Caco-2 (cell line): ENCODE data around the gene UBN2. TPM values are rescaled to one million over a fixed set of nuclear protein-coding genes. Genes with fewer than 3 reads are reported as not detected.
"Not testable (repeated sequence)": the region's sequence is repeated elsewhere in the genome, so short reads cannot be mapped to it uniquely, and the experiment has no call there.

ENCODE experiments used
- BruUV-seq: library from RNA; stranded (reverse); fragments of 400-500 nt; replicated peaks from 2 replicates; lab custom pipeline; 2021; lab: Mats Ljungman, UMichigan
- CTCF ChIA-PET: fragments of 300-600 bp; sonication (Branson Sonifier 250); formaldehyde crosslinking; loops from one replicate; lab custom pipeline; 2022; ENCODE audit warnings: antibody characterized with exemption; lab: Charles Lee
- POLR2A ChIA-PET: fragments of 300-600 bp; sonication (Branson Sonifier 250); formaldehyde crosslinking; loops from one replicate; lab custom pipeline; 2022; ENCODE audit warnings: antibody characterized with exemption; lab: Charles Lee
- DNase-seq, 2 experiments: peaks; one replicate each; pipeline versions ENCODE4 v3.0.0 to v3.0.0-alpha.2; 2020 to 2022
- H3K27me3 ChIP-seq: replicated peaks from 2 replicates; pipeline ENCODE4 v1.6.0; 2011; ENCODE audit warnings: low read length; ENCODE audit not compliant: control insufficient read depth, insufficient read depth
- H3K36me3 ChIP-seq: 2 replicates; pipeline ENCODE4 v1.5.1; 2011; ENCODE audit warnings: low read length; ENCODE audit not compliant: control insufficient read depth, insufficient read depth
- H3K4me1 ChIP-seq: fragments of 250-450 bp; sonication (Bioruptor Pico); 2 replicates; pipeline ENCODE4 v1.5.1; 2020; ENCODE audit warnings: mild to moderate bottlenecking
- H3K4me3 ChIP-seq: 2 replicates; pipeline ENCODE4 v1.5.1; 2011; ENCODE audit warnings: low read depth, mild to moderate bottlenecking, control low read depth, low read length
- H3K9me3 ChIP-seq: fragments of 250-450 bp; sonication (Bioruptor Pico); 2 replicates; pipeline ENCODE4 v1.5.1; 2020; ENCODE audit warnings: mild to moderate bottlenecking, moderate library complexity
- H3K27ac Mint-ChIP-seq: one replicate; pipeline ENCODE4 v1.8.0; 2022; ENCODE audit warnings: mixed read lengths; ENCODE audit not compliant: unreplicated experiment
- H3K27me3 Mint-ChIP-seq: one replicate; pipeline ENCODE4 v1.8.0; 2022; ENCODE audit warnings: mixed read lengths; ENCODE audit not compliant: insufficient read depth, unreplicated experiment
- H3K36me3 Mint-ChIP-seq: one replicate; pipeline ENCODE4 v1.8.0; 2022; ENCODE audit warnings: mild to moderate bottlenecking, mixed read lengths; ENCODE audit not compliant: insufficient read depth, unreplicated experiment
- H3K4me1 Mint-ChIP-seq: one replicate; pipeline ENCODE4 v1.8.0; 2022; ENCODE audit warnings: low read depth, mixed read lengths; ENCODE audit not compliant: unreplicated experiment
- H3K4me3 Mint-ChIP-seq: one replicate; pipeline ENCODE4 v1.8.0; 2022; ENCODE audit warnings: mild to moderate bottlenecking, moderate library complexity, mixed read lengths; ENCODE audit not compliant: unreplicated experiment
- H3K9me3 Mint-ChIP-seq: one replicate; pipeline ENCODE4 v1.8.0; 2022; ENCODE audit warnings: mixed read lengths; ENCODE audit not compliant: unreplicated experiment
- intact Hi-C: fragments of 100-400 bp; cut with micrococcal nuclease; formaldehyde crosslinking; loops from one replicate; pipeline ENCODE4 v1.10.0; 2022; ENCODE audit not compliant: unreplicated experiment
- total RNA-seq: library from RNA; stranded (reverse); gene quantifications from 2 replicates; pipeline ENCODE4 v1.2.3, GENCODE V29; 2022
- TF ChIP-seq, protein P1 (sequence below), 2 experiments: fragments of 200-600 bp in 1 of 2; IDR thresholded peaks; 1 replicate in 1 of 2; 2 replicates in 1 of 2; pipeline versions ENCODE4 v1.5.1 to v1.8.0; 2011 to 2022; ENCODE audit warnings: antibody characterized with exemption in 1 of 2, control low read depth in 1 of 2, inconsistent platforms in 1 of 2, low read depth in 1 of 2, low read length in 1 of 2, mild to moderate bottlenecking in 1 of 2, moderate library complexity in 1 of 2; ENCODE audit not compliant: insufficient read depth in 1 of 2, severe bottlenecking in 1 of 2, unreplicated experiment in 1 of 2

UBN2 gene
- total RNA-seq, 1 experiment from 2014 or later, result 21.3 TPM

DNA sequence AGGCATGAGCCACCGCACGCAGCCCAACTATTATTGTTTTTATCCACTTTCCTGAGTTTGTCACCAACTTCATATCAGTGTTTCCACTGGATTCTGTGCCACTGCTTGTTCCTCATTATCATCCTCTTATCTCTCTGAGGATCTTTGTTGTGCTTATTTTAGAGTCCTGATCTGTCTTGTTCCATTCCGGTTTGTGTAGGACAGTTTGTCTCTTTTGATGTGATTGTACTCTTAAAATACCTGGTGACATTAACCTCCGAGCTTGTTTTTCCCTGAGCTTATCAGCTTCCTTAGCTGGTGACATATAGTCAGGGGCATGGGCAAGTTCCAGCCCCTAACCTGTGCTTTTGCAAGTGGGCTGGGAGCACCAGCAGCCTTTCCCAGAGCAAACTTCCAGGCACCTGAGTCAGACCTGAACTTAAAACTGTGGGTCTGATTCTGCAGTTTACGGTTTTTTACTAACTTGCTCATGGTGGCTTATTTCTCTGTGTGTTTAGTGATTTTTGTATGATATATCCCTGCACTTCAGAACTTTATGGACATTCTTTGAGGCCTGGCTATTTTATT is 87.0 kb downstream of the UBN2 start:
- DNase-seq, result no peak
- intact Hi-C loops, result loop anchor here (2.0 kb wide), 1 partner anchor 43 kb away; no protein-coding TSS in a partner anchor
- Mint-ChIP-seq H3K27me3 (no peaks in the 10 kb centered on the region), H3K36me3 (peaks cover 5% of the 10 kb centered on the region), H3K4me3 (no peak overlapping the region), H3K27ac (no peak overlapping the region), H3K4me1 (peaks cover 16% of the 10 kb centered on the region), H3K9me3 (no peaks in the 10 kb centered on the region)
- TF ChIP-seq, protein P1, sequence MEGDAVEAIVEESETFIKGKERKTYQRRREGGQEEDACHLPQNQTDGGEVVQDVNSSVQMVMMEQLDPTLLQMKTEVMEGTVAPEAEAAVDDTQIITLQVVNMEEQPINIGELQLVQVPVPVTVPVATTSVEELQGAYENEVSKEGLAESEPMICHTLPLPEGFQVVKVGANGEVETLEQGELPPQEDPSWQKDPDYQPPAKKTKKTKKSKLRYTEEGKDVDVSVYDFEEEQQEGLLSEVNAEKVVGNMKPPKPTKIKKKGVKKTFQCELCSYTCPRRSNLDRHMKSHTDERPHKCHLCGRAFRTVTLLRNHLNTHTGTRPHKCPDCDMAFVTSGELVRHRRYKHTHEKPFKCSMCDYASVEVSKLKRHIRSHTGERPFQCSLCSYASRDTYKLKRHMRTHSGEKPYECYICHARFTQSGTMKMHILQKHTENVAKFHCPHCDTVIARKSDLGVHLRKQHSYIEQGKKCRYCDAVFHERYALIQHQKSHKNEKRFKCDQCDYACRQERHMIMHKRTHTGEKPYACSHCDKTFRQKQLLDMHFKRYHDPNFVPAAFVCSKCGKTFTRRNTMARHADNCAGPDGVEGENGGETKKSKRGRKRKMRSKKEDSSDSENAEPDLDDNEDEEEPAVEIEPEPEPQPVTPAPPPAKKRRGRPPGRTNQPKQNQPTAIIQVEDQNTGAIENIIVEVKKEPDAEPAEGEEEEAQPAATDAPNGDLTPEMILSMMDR (IDR thresholded peaks at IDR 0.05; ENCODE audit: insufficient read depth in 1 of 2, low read depth in 1 of 2, low read length in 1 of 2, severe bottlenecking in 1 of 2, unreplicated experiment in 1 of 2), result no peak
- no peaks in the 10 kb centered on the region for H3K9me3 ChIP-seq
- no peak overlapping the region for H3K4me3 ChIP-seq
- peaks cover 16% of the 10 kb centered on the region for H3K4me1 ChIP-seq
- no TSS peak for BruUV-seq
- ChIA-PET POLR2A (no interaction called here), CTCF (interaction anchor here (0.6 kb wide), 1 partner anchor 30 kb away, joined by 3 read pairs; no protein-coding TSS in a partner anchor)
- no peaks in the 10 kb centered on the region for H3K27me3 ChIP-seq
- H3K36me3 ChIP-seq, result no peaks in the 10 kb centered on the region

DNA sequence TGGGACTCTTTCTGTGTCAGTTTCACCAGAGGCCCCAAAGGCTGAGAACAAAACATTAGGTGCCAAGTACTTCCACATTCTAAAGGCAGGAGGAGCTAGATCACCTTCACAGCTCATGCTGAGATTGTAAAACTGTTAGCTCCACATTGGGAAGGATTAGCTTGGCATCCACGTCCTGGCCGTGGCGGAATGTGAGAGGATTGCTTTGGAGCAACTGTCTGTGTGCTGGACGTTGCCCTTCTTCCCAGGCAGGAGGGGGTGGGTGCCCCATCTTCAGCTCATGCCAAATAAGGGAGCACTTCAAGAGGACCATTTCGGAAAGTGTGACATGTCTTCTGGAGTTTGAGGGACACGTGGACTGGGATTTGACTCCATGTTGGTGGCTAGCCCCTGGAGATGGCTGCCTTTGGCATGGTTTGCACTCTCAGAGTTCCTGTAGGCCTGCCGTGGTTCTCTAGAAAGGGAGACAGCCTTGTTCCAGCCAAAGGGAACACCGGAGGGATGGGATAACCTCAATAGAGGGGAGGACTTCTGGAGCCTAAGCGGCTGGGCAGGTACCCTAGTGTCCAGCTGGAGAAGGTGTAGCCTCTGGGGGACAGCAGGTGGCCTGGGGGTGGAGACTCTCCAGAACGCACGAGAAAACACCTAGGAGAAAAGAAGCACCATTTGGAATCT is 90.2 kb downstream of the UBN2 start:
- Mint-ChIP-seq H3K4me3 (no peak overlapping the region), H3K27ac (no peak overlapping the region), H3K9me3 (no peaks in the 10 kb centered on the region), H3K36me3 (peaks cover 5% of the 10 kb centered on the region), H3K27me3 (no peaks in the 10 kb centered on the region), H3K4me1 (peaks cover 16% of the 10 kb centered on the region)
- TF ChIP-seq, protein P1 (IDR thresholded peaks at IDR 0.05; ENCODE audit: insufficient read depth in 1 of 2, low read depth in 1 of 2, low read length in 1 of 2, severe bottlenecking in 1 of 2, unreplicated experiment in 1 of 2), result peak; percentile 24 to 38
- POLR2A ChIA-PET, result no interaction called here
- Histone ChIP-seq H3K27me3 (no peaks in the 10 kb centered on the region), H3K4me1 (peaks cover 16% of the 10 kb centered on the region), H3K9me3 (no peaks in the 10 kb centered on the region), H3K4me3 (no peak overlapping the region), H3K36me3 (no peaks in the 10 kb centered on the region)
- DNase-seq, result peak; percentile 46 to 49
- BruUV-seq, result no TSS peak
- intact Hi-C loops, result no loop called here
- CTCF ChIA-PET, result interaction anchor here (0.8 to 1.5 kb wide), 3 partner anchors 19 to 110 kb away, joined by 4 to 13 read pairs (median 8); no protein-coding TSS in a partner anchor

DNA sequence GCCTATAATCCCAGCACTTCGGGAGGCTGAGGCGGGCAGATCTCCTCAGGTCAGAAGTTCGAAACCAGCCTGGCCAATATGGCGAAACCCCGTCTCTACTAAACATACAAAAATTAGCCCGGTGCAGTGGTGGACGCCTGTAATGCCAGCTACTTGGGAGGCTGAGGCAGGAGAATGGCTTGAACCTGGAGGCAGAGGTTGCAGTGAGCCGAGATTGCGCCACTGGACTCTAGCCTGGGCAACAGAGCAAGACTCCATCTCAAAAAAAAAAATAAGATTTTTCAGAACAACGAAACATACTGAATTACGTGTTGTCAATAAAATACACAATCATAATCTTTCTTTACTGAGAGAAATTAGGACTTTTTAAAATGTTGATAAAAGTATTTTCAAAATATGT is 93.7 kb downstream of the UBN2 start:
- intact Hi-C loops, result not testable (repeated sequence)

More for the DNA sequence above, 93.7 kb downstream of the UBN2 start:
- H3K4me3 ChIP-seq, DNase-seq, H3K27me3 ChIP-seq, H3K4me1 ChIP-seq, H3K36me3 Mint-ChIP-seq, POLR2A ChIA-PET, H3K9me3 Mint-ChIP-seq, H3K27me3 Mint-ChIP-seq, CTCF ChIA-PET, H3K4me3 Mint-ChIP-seq, BruUV-seq, H3K27ac Mint-ChIP-seq, H3K36me3 ChIP-seq, H3K4me1 Mint-ChIP-seq, H3K9me3 ChIP-seq: not testable (repeated sequence)
